Activated T-helper 1 cell treated with anti-CD3 and anti-CD28 coated beads, Interleukin-12 subunit alpha, Interleukin-12 subunit beta, Interleukin-2, Interleukin-4 antibody, amounts not matched to agents 30 ng/mL and 10 ng/mL and 1 ng/mL, durations not matched to agents 14 hours and 24 hours and 36 hours (primary cell): ENCODE data around the gene LCN6. TPM values are rescaled to one million over a fixed set of nuclear protein-coding genes. Genes with fewer than 3 reads are reported as not detected.
A peak's percentile ranks its signal among the peaks of the same experiment; 100 is the strongest.

Experiments used
- DNase-seq: peaks from one replicate; pipeline ENCODE4 v3.0.0; 2021; ENCODE audit warnings: low spot score
- H3K27ac Mint-ChIP-seq: one replicate; pipeline ENCODE4 v1.8.0; 2021; ENCODE audit warnings: mild to moderate bottlenecking, mixed read lengths
- H3K27me3 Mint-ChIP-seq: one replicate; pipeline ENCODE4 v1.8.0; 2022; ENCODE audit warnings: mild to moderate bottlenecking, moderate library complexity, mixed read lengths; ENCODE audit not compliant: insufficient read depth
- H3K36me3 Mint-ChIP-seq: one replicate; pipeline ENCODE4 v1.8.0; 2021; ENCODE audit warnings: low read depth, mixed read lengths
- H3K4me1 Mint-ChIP-seq: one replicate; pipeline ENCODE4 v1.8.0; 2021; ENCODE audit warnings: low read depth, mixed read lengths
- H3K4me3 Mint-ChIP-seq: one replicate; pipeline ENCODE4 v1.8.0; 2021; ENCODE audit warnings: mild to moderate bottlenecking, moderate library complexity, mixed read lengths
- H3K9me3 Mint-ChIP-seq: one replicate; pipeline ENCODE4 v1.8.0; 2021; ENCODE audit warnings: mixed read lengths
- intact Hi-C: fragments of 100-400 bp; cut with micrococcal nuclease; formaldehyde crosslinking; loops from one replicate; pipeline ENCODE4 v1.15.1; 2024
- total RNA-seq: library from RNA; stranded (reverse); gene quantifications from 2 replicates; pipeline ENCODE4 v1.2.3, GENCODE V29; 2022

Gene LCN6
- total RNA-seq, 1 donor from 2014 or later: not detected

- no peak for DNase-seq
- H3K9me3 Mint-ChIP-seq: no peaks in the 10 kb centered on the region
- intact Hi-C loops: loop anchor here (1.0 to 5.0 kb wide), 3 partner anchors 27 to 119 kb away; partner anchors contain the start of genes AGPAT2 and PHPT1
Measured at GRCh38 chr9:136728548-136729123, 19.7 kb downstream of the LCN6 start.

GRCh38 chr9:136728080-136728547 lies 20.2 kb downstream of the LCN6 start:
- H3K9me3 Mint-ChIP-seq: no peaks in the 10 kb centered on the region
- peaks cover 25% of the 10 kb centered on the region for H3K4me1 Mint-ChIP-seq
- peaks cover 26% of the 10 kb centered on the region for H3K36me3 Mint-ChIP-seq
- H3K27me3 Mint-ChIP-seq: peaks cover 4% of the 10 kb centered on the region
- peak; percentile 89 for DNase-seq
- H3K4me3 Mint-ChIP-seq: peak overlapping the region; percentile 57
- no peak overlapping the region for H3K27ac Mint-ChIP-seq
- intact Hi-C loops: loop anchor here (1.0 to 5.0 kb wide), 3 partner anchors 27 to 119 kb away; partner anchors contain the start of genes AGPAT2 and PHPT1

More at GRCh38 chr9:136728548-136729123, 19.7 kb downstream of the LCN6 start:
- H3K36me3 Mint-ChIP-seq: peaks cover 23% of the 10 kb centered on the region
- no peak overlapping the region for H3K27ac Mint-ChIP-seq
- peak overlapping the region; percentile 65 for H3K4me3 Mint-ChIP-seq
- H3K27me3 Mint-ChIP-seq: peaks cover 4% of the 10 kb centered on the region
- H3K4me1 Mint-ChIP-seq: peaks cover 25% of the 10 kb centered on the region

- Mint-ChIP-seq H3K36me3 (peaks cover 26% of the 10 kb centered on the region), H3K4me3 (peak overlapping the region; percentile 98), H3K4me1 (peaks cover 25% of the 10 kb centered on the region)
Measured at GRCh38 chr9:136726631-136727191, 21.6 kb downstream of the LCN6 start.

DNA sequence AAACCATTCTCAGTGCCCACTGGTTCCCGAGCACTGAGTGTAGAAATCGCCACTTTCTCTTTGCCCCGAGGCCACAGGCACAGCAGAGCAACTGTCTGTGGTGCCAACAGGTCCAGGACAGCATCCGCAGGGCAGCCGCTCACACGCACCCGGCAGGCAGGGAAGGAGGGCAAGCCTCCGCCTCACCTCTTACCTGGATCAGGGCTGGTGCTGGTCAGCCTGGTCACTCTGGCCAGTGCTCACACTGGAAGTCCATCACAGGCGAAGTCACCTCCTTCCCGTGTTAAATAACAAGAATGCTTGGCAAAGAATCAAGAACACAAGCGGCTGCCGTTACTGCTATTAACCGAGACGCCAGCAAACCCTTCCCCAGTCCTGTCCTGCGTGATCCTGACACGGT lies 22.2 kb downstream of the LCN6 start:
- Mint-ChIP-seq H3K27ac (peak overlapping the region; percentile 88), H3K4me1 (peaks cover 25% of the 10 kb centered on the region), H3K4me3 (peak overlapping the region; percentile 98), H3K36me3 (peaks cover 28% of the 10 kb centered on the region), H3K9me3 (no peaks in the 10 kb centered on the region), H3K27me3 (peaks cover 4% of the 10 kb centered on the region)
- intact Hi-C loops: loop anchor here (5.0 kb wide), 1 partner anchor 121 kb away; the partner anchor contains the start of gene PHPT1
- DNase-seq: no peak

More at GRCh38 chr9:136726631-136727191, 21.6 kb downstream of the LCN6 start:
- intact Hi-C loops: loop anchor here (1.0 to 5.0 kb wide), 2 partner anchors 121 to 241 kb away; partner anchors contain the start of gene PHPT1
- Mint-ChIP-seq H3K9me3 (no peaks in the 10 kb centered on the region), H3K27me3 (peaks cover 4% of the 10 kb centered on the region), H3K27ac (peak overlapping the region; percentile 88)
- peak; percentile 21 for DNase-seq

GRCh38 chr9:136725612-136726011 lies 22.7 kb downstream of the LCN6 start:
- peaks cover 4% of the 10 kb centered on the region for H3K27me3 Mint-ChIP-seq
- H3K9me3 Mint-ChIP-seq: no peaks in the 10 kb centered on the region
- H3K27ac Mint-ChIP-seq: no peak overlapping the region
- peaks cover 29% of the 10 kb centered on the region for H3K36me3 Mint-ChIP-seq
- H3K4me1 Mint-ChIP-seq: peaks cover 25% of the 10 kb centered on the region
- H3K4me3 Mint-ChIP-seq: peak overlapping the region; percentile 98
- intact Hi-C loops: loop anchor here (5.0 kb wide), 1 partner anchor 122 kb away; the partner anchor contains the start of gene PHPT1
- DNase-seq: no peak

DNA sequence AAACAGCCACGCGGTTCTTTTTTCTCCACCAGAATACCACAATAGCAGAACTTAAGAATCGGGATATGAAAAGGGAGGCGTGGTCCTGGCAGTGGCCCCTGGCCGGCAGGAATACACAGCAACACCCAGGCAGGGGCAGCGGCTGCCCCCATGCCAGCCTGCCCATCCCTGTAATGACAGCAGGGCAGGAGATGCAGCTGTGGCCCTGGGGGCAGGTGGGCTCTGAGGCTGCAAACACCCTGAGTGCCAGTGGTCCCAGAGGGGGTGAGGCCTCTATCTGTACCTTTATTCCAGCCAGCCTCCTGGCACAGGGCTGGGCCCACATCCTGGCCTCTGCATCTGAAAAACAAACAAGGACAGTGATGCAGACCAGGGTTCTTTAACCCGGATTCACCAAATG lies 23.6 kb downstream of the LCN6 start:
- Mint-ChIP-seq H3K4me1 (peaks cover 25% of the 10 kb centered on the region), H3K27ac (no peak overlapping the region), H3K36me3 (peaks cover 29% of the 10 kb centered on the region), H3K9me3 (no peaks in the 10 kb centered on the region), H3K4me3 (no peak overlapping the region), H3K27me3 (peaks cover 4% of the 10 kb centered on the region)
- intact Hi-C loops: loop anchor here (5.0 kb wide), 1 partner anchor 123 kb away; the partner anchor contains the start of gene PHPT1
- DNase-seq: no peak

GRCh38 chr9:136723989-136724388 lies 24.3 kb downstream of the LCN6 start:
- no peak overlapping the region for H3K27ac Mint-ChIP-seq
- H3K4me3 Mint-ChIP-seq: no peak overlapping the region
- H3K36me3 Mint-ChIP-seq: peaks cover 29% of the 10 kb centered on the region
- DNase-seq: no peak
- peaks cover 18% of the 10 kb centered on the region for H3K4me1 Mint-ChIP-seq
- H3K27me3 Mint-ChIP-seq: no peaks in the 10 kb centered on the region
- H3K9me3 Mint-ChIP-seq: no peaks in the 10 kb centered on the region
- intact Hi-C loops: no loop called here

DNA sequence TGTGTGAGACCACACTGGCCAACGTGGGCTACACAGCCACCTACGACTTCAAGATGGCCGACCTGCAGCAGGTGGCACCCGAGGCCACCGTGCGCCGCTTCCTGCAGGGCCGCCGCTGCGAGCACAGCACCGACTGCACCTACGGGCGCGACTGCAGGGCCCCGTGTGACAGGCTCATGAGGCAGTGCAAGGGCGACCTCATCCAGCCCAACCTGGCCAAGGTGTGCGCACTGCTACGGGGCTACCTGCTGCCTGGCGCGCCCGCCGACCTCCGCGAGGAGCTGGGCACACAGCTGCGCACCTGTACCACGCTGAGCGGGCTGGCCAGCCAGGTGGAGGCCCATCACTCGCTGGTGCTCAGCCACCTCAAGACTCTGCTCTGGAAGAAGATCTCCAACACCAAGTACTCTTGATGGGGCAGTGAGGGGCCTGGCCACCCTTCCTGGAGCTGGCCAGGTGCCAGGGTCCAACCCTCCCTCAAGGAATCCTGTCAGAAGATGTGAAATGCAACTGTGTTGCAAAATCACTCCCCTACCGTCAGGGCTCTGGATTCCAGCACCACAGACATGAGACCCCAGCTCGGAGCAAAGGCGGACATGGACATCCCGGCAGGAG lies 24.9 kb downstream of the LCN6 start:
- Mint-ChIP-seq H3K36me3 (peaks cover 29% of the 10 kb centered on the region), H3K27ac (no peak overlapping the region), H3K4me3 (no peak overlapping the region), H3K4me1 (peaks cover 18% of the 10 kb centered on the region), H3K27me3 (no peaks in the 10 kb centered on the region), H3K9me3 (no peaks in the 10 kb centered on the region)
- intact Hi-C loops: no loop called here
- DNase-seq: no peak

GRCh38 chr9:136722969-136723356 lies 25.4 kb downstream of the LCN6 start:
- Mint-ChIP-seq H3K27ac (no peak overlapping the region), H3K27me3 (no peaks in the 10 kb centered on the region), H3K4me3 (no peak overlapping the region), H3K36me3 (peaks cover 29% of the 10 kb centered on the region), H3K9me3 (no peaks in the 10 kb centered on the region), H3K4me1 (peaks cover 18% of the 10 kb centered on the region)
- intact Hi-C loops: no loop called here
- no peak for DNase-seq

DNA sequence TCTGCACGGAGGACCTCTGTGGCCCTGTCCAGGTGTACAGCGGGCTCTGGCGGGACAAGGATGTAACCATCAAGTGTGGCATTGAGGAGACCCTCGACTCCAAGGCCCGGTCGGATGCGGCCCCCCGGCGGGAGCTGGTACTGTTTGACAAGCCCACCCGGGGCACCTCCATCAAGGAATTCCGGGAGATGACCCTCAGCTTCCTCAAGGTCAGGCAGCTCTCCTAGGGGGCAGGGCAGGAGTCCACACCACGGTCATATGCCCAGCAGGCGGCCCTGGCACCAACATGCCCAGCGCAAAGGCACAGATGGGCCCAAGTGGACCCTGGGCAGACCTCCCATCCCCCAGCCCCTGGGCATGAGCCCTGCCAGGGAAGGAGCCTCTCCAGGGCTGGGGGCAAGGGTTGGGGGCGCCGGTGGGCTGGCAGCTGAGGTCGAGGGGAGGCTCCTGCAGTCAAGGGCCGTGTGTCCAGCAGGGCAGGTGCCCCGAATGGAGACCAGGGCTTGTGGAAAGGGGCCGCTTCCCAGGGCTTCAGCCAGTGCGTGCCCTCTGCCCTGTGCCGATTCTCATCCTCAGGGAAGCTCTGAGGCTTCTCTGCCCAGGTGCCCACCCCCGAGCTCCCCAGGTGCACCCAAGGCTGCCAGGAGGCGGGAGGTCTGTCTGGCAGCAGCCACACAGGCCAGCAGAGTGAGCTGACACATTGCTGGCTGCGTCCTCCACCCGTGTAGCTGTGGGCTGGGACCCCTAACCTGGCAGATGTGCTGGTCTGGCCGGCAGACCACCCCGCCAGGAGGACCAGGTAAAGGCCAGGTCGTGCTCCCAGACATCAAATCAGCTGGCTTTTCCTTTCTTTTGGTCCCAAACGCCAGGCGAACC lies 26.0 kb downstream of the LCN6 start:
- Mint-ChIP-seq H3K27ac (no peak overlapping the region), H3K36me3 (peaks cover 27% of the 10 kb centered on the region), H3K27me3 (no peaks in the 10 kb centered on the region), H3K4me1 (peaks cover 18% of the 10 kb centered on the region), H3K4me3 (no peak overlapping the region), H3K9me3 (no peaks in the 10 kb centered on the region)
- no peak for DNase-seq
- intact Hi-C loops: no loop called here

GRCh38 chr9:136721339-136722092 lies 26.8 kb downstream of the LCN6 start:
- intact Hi-C loops: no loop called here
- H3K4me1 Mint-ChIP-seq: peaks cover 13% of the 10 kb centered on the region
- no peak overlapping the region for H3K4me3 Mint-ChIP-seq
- no peaks in the 10 kb centered on the region for H3K9me3 Mint-ChIP-seq
- no peak overlapping the region for H3K27ac Mint-ChIP-seq
- peaks cover 21% of the 10 kb centered on the region for H3K36me3 Mint-ChIP-seq
- DNase-seq: no peak
- H3K27me3 Mint-ChIP-seq: no peaks in the 10 kb centered on the region

DNA sequence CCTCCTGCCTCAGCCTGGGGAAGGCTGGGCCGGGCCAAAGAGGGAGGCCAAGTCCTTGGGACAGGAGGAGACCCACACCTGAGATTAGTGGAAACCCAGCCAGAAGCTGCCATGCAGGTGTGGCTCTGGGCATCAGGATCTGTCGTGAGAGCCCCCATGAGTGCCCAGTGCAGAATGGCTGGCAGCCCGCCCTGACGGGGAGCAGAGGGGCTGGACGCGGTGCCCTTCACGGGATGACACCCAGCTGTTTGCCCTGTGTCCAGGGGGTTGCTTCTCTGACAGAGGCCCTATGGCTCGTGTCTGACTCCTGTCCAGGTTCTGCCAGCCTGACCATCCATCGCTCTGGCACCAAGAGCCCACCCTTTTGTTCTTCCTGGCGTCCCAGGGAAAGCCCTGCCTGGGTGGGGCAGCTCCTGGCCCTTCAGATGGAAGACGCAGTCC lies 27.4 kb downstream of the LCN6 start:
- H3K36me3 Mint-ChIP-seq: peaks cover 18% of the 10 kb centered on the region
- peaks cover 7% of the 10 kb centered on the region for H3K4me1 Mint-ChIP-seq
- no peaks in the 10 kb centered on the region for H3K27me3 Mint-ChIP-seq
- intact Hi-C loops: no loop called here
- H3K27ac Mint-ChIP-seq: no peak overlapping the region
- DNase-seq: no peak
- no peaks in the 10 kb centered on the region for H3K9me3 Mint-ChIP-seq
- no peak overlapping the region for H3K4me3 Mint-ChIP-seq
